ENCODE measurements around the gene PLA2G2E. TPM values are rescaled to one million over a fixed set of nuclear protein-coding genes. Genes with fewer than 3 reads are reported as not detected.

The PLA2G2E gene
- total and polyA plus RNA-seq, 2 experiments from 2014 or later, result not detected

DNA sequence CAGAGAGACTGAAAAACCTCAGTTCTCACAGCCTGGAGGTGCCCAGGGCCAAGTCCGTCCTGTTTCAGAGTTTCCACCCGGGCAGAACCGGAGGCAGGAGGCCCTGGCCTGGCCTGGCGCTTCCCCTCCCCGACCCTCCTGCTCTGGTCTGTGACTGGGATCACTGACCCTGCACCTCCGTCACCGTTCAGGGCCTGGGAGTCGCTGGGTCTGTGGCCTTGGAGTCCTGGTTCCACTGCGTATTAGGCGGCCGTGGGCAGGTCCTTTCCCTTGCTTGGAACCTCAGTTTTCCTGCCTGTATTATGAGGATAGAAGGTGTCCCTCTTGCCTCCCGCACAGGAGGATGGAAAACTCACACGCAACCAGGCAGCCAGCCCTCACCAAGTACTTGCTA, 533 bp upstream of the PLA2G2E start:
- no peak overlapping the region for H3K4me2 ChIP-seq
- no peaks in the 10 kb centered on the region for H3K27me3 ChIP-seq
- H3K9me3 ChIP-seq (ENCODE audit: low read depth), result no peaks in the 10 kb centered on the region
- WGBS (ENCODE audit: low lambda C conversion rate, missing lambda C conversion rate), result 81% methylated on average over 13 of the region's 13 CpGs
- no peaks in the 10 kb centered on the region for H3K9me2 ChIP-seq (replicated peaks; ENCODE audit: insufficient read depth)
- H4K20me1 ChIP-seq (ENCODE audit: insufficient read depth, poor library complexity, severe bottlenecking), result no peaks in the 10 kb centered on the region
- DNase-seq (ENCODE audit: low spot score), result no peak
- H3K4me3 ChIP-seq, result no peak overlapping the region
- H3K27ac ChIP-seq, result no peak overlapping the region
- TF ChIP-seq EZH2phosphoT487 (IDR thresholded peaks at IDR 0.05; ENCODE audit: low read depth, severe bottlenecking, unreplicated experiment) (no peak), EZH2 (IDR thresholded peaks at IDR 0.05; ENCODE audit: borderline replicate concordance) (no peak)
- TF ChIP-seq, protein P1, sequence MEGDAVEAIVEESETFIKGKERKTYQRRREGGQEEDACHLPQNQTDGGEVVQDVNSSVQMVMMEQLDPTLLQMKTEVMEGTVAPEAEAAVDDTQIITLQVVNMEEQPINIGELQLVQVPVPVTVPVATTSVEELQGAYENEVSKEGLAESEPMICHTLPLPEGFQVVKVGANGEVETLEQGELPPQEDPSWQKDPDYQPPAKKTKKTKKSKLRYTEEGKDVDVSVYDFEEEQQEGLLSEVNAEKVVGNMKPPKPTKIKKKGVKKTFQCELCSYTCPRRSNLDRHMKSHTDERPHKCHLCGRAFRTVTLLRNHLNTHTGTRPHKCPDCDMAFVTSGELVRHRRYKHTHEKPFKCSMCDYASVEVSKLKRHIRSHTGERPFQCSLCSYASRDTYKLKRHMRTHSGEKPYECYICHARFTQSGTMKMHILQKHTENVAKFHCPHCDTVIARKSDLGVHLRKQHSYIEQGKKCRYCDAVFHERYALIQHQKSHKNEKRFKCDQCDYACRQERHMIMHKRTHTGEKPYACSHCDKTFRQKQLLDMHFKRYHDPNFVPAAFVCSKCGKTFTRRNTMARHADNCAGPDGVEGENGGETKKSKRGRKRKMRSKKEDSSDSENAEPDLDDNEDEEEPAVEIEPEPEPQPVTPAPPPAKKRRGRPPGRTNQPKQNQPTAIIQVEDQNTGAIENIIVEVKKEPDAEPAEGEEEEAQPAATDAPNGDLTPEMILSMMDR (IDR thresholded peaks at IDR 0.05; ENCODE audit: poor library complexity), result no peak
- H3K4me1 ChIP-seq (ENCODE audit: insufficient read depth), result peaks cover 25% of the 10 kb centered on the region
- no peaks in the 10 kb centered on the region for H3K79me2 ChIP-seq
- H2AFZ ChIP-seq, result no peak overlapping the region
- H3K36me3 ChIP-seq (replicated peaks; ENCODE audit: insufficient read depth, low read depth), result no peaks in the 10 kb centered on the region

DNA sequence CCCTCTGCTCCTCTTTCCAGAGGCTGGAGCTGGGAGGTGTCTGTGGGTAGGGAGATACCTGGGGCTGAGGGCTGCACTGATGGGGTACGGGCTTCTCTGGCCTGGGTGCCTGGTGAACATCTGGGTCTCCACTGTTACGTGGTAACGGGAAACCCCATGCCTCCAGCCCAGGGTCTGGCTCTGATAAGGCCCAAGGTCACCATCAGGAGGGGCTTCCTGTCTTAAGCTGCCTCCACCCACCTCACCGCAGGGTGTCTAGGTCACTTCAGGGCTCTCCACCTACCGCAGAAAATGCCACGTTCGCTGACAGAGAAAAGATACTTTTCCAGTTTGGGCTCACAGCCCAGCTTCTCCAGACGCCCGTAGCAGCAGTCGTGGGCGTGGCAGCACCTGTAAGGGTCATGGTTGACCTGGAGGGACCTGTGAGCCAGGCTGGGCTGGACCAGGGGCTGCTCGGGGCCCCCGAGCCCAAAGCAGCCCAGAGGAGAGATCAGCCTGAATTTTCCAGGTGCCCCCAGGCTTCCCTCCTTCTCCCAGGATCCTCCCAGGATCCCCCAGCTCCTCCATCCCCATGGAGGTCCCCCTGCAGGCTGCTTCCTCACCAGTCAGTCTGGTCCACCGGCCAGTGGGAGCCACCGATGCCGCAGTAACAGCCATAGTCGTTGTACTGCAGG, 1.3 kb downstream of the PLA2G2E start:
- Histone ChIP-seq H3K4me2 (no peak overlapping the region), H3K4me1 (ENCODE audit: insufficient read depth) (peaks cover 20% of the 10 kb centered on the region), H3K9me2 (replicated peaks; ENCODE audit: insufficient read depth) (no peaks in the 10 kb centered on the region), H3K27ac (no peak overlapping the region), H3K27me3 (no peaks in the 10 kb centered on the region), H3K4me3 (no peak overlapping the region), H3K79me2 (no peaks in the 10 kb centered on the region), H2AFZ (no peak overlapping the region), H3K9me3 (ENCODE audit: low read depth) (no peaks in the 10 kb centered on the region), H3K36me3 (replicated peaks; ENCODE audit: insufficient read depth, low read depth) (no peaks in the 10 kb centered on the region), H4K20me1 (ENCODE audit: insufficient read depth, poor library complexity, severe bottlenecking) (no peaks in the 10 kb centered on the region)
- no peak for DNase-seq (ENCODE audit: low spot score)
- TF ChIP-seq, protein P1 (IDR thresholded peaks at IDR 0.05; ENCODE audit: poor library complexity), result no peak
- TF ChIP-seq EZH2phosphoT487 (IDR thresholded peaks at IDR 0.05; ENCODE audit: low read depth, severe bottlenecking, unreplicated experiment) (no peak), EZH2 (IDR thresholded peaks at IDR 0.05; ENCODE audit: borderline replicate concordance) (no peak)
- WGBS (ENCODE audit: low lambda C conversion rate, missing lambda C conversion rate), result 78% methylated on average over 17 of the region's 17 CpGs

DNA sequence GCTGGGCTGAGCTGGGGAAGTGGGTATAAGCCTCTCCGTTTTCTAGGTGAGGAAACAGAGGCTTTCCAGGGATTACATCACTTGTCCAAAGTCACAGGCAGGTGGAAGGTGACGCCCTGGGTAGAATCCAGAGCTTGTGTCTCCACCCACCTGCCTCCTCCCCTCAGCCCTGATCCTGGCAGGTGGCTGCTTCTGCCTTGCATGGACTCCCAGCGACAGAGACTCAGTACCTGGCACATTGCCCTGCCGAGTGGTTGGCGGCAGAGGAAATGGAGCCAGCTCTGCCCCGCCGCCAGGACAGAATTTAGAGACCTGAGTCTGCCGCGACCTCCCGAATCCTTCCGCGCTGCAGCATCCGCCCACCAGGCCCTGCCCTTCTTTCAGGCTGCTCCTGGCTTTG, 2.1 kb downstream of the PLA2G2E start:
- 91% methylated on average over 13 of the region's 13 CpGs for WGBS (ENCODE audit: low lambda C conversion rate, missing lambda C conversion rate)
- no peaks in the 10 kb centered on the region for H3K9me3 ChIP-seq (ENCODE audit: low read depth)
- H3K4me2 ChIP-seq, result no peak overlapping the region
- H3K4me3 ChIP-seq, result no peak overlapping the region
- no peaks in the 10 kb centered on the region for H4K20me1 ChIP-seq (ENCODE audit: insufficient read depth, poor library complexity, severe bottlenecking)
- no peak for DNase-seq (ENCODE audit: low spot score)
- TF ChIP-seq EZH2phosphoT487 (IDR thresholded peaks at IDR 0.05; ENCODE audit: low read depth, severe bottlenecking, unreplicated experiment), result no peak
- TF ChIP-seq, protein P1 (IDR thresholded peaks at IDR 0.05; ENCODE audit: poor library complexity), result no peak
- no peak for TF ChIP-seq EZH2 (IDR thresholded peaks at IDR 0.05; ENCODE audit: borderline replicate concordance)
- H2AFZ ChIP-seq, result no peak overlapping the region
- H3K27ac ChIP-seq, result no peak overlapping the region
- no peaks in the 10 kb centered on the region for H3K36me3 ChIP-seq (replicated peaks; ENCODE audit: insufficient read depth, low read depth)
- peaks cover 14% of the 10 kb centered on the region for H3K4me1 ChIP-seq (ENCODE audit: insufficient read depth)
- no peaks in the 10 kb centered on the region for H3K27me3 ChIP-seq
- H3K79me2 ChIP-seq, result no peaks in the 10 kb centered on the region
- no peaks in the 10 kb centered on the region for H3K9me2 ChIP-seq (replicated peaks; ENCODE audit: insufficient read depth)
